ENCODE measurements around the gene RIPK4. TPM values are rescaled to one million over a fixed set of nuclear protein-coding genes. Genes with fewer than 3 reads are reported as not detected.
"Not testable (repeated sequence)": the region's sequence is repeated elsewhere in the genome, so short reads cannot be mapped to it uniquely, and the experiment has no call there.

Gene RIPK4
- total RNA-seq, 1 donor from 2014 or later = not detected

GRCh38 chr21:41729701-41730366, 37.0 kb downstream of the RIPK4 start:
- Mint-ChIP-seq H3K36me3 (ENCODE audit: low read depth) (no peaks in the 10 kb centered on the region), H3K27ac (no peak overlapping the region), H3K27me3 (ENCODE audit: insufficient read depth) (peaks cover 26% of the 10 kb centered on the region), H3K4me3 (no peak overlapping the region), H3K9me3 (no peaks in the 10 kb centered on the region), H3K4me1 (ENCODE audit: low read depth) (no peaks in the 10 kb centered on the region)
- no peak for DNase-seq (ENCODE audit: low spot score)
- intact Hi-C loops (cut with micrococcal nuclease) = no loop called here

DNA sequence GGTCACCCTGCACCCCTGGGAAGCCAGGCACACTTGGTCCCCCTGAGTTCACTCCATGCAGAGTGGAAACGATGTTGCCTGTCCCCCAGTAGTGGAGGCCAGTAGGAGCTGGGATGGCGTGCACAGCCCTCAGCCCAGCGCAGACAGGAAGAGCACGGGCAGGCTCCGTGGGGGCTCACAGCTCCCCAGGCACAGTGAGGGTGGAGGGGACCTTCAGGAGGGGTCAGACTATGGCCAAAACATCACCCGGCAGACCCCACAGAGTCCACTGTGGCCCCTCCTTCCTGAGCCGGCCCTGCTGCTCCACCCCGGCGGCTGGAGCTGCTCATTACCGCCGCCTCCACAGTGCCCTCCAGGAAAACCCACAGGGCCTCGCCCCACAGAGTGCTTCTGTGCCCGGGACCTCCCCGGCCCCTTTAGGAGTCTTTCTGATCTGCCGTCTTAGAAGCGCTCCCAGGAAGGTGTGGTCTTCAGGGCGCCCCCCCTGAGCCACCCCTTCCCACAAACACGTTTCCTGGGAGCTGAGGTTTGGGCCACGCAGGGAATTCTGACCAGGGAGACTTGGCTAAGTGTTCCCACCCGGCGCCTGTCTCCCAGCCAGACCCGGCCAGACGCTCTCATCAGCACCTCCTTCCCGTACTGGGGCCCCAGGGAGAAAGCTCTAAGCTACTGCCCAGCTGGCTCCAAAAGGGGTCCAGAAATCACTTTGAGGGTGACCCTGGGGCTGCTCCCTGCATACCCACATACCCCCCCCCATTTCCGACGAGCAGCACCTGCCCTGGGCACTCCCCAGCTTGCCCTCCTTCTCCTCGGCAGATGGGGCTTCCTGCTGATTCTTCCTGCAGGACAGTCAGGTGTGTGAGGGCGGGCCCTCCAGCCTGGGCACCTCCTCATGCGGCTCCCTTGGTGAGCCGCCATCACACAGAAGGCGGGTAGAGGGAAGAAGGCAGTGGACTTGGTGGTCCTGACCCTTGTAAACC, 38.8 kb downstream of the RIPK4 start:
- intact Hi-C loops (cut with micrococcal nuclease) = no loop called here
- Mint-ChIP-seq H3K4me3 (no peak overlapping the region), H3K9me3 (no peaks in the 10 kb centered on the region)

DNA sequence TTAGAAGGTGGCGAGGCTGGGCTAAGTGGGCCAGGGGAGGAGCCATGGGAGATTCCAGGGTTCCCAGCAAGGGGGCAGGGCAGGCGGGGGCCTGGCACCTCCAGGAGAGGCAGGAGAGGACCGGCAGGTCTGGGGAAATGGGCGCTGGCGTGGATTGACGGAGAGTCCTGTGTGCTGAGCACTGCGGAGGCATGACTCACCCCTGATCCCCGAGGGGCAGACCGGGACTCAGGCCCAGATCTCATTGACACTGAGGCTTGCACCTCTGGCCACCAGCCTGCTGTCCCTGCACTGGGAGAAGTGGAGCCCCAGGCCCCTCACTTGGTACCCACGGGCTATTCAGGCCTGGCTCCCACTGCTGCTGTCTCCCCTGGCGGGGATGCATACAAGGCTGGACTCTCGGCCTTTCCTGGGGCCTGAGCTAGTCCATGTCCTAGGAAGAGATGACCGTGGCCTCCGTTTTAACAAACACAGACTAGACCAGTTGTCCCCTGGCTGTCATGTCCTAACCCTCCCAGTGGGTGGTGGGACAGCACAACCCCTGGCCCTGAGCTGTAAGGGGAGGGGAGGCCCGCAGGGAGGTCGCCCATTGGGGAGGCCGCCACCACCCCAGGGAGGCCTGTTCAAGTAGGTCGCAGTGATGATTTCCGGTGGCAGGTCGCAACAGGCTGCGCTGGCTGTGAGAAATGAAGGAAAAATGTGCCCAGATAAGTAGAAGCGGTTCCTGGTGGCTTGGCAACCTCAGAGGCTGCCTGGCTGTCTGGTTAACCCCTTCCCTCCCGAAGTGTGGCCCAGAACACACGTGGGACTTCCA, 39.7 kb downstream of the RIPK4 start:
- no peak for DNase-seq (ENCODE audit: low spot score)
- no peaks in the 10 kb centered on the region for H3K4me1 Mint-ChIP-seq (ENCODE audit: low read depth)
- intact Hi-C loops (cut with micrococcal nuclease) = no loop called here
- H3K4me3 Mint-ChIP-seq = no peak overlapping the region
- no peak overlapping the region for H3K27ac Mint-ChIP-seq
- H3K9me3 Mint-ChIP-seq = no peaks in the 10 kb centered on the region
- H3K36me3 Mint-ChIP-seq (ENCODE audit: low read depth) = no peaks in the 10 kb centered on the region
- peaks cover 38% of the 10 kb centered on the region for H3K27me3 Mint-ChIP-seq (ENCODE audit: insufficient read depth)

More for the DNA sequence above, 38.8 kb downstream of the RIPK4 start:
- Mint-ChIP-seq H3K27me3 (ENCODE audit: insufficient read depth) (peaks cover 34% of the 10 kb centered on the region), H3K36me3 (ENCODE audit: low read depth) (no peaks in the 10 kb centered on the region), H3K4me1 (ENCODE audit: low read depth) (no peaks in the 10 kb centered on the region), H3K27ac (no peak overlapping the region)
- DNase-seq (ENCODE audit: low spot score) = no peak

DNA sequence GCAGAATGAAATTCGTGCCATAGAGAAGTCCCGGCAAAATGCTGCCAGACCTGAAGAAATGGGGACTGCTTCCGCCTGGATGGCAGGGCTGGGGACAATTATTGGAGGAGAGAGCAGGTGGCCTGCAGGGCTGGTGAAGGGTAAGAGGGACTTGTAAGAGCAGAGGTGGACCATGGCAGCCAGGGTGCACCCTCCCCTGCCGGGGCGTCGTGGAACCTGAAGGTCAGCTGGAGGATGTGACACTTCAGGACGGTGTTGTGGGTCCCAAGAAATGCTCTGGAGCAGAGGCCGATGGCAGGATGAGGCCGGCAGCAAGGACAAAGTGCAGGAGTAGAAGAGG, 40.3 kb downstream of the RIPK4 start:
- H3K27me3 Mint-ChIP-seq (ENCODE audit: insufficient read depth) = peaks cover 34% of the 10 kb centered on the region
- no peaks in the 10 kb centered on the region for H3K4me1 Mint-ChIP-seq (ENCODE audit: low read depth)
- H3K4me3 Mint-ChIP-seq = no peak overlapping the region
- no peak overlapping the region for H3K27ac Mint-ChIP-seq
- no peaks in the 10 kb centered on the region for H3K36me3 Mint-ChIP-seq (ENCODE audit: low read depth)
- H3K9me3 Mint-ChIP-seq = no peaks in the 10 kb centered on the region
- no peak for DNase-seq (ENCODE audit: low spot score)
- intact Hi-C loops (cut with micrococcal nuclease) = no loop called here

- no peak overlapping the region for H3K4me3 Mint-ChIP-seq
- intact Hi-C loops (cut with micrococcal nuclease) = no loop called here
- DNase-seq (ENCODE audit: low spot score) = no peak
- no peaks in the 10 kb centered on the region for H3K36me3 Mint-ChIP-seq (ENCODE audit: low read depth)
- H3K9me3 Mint-ChIP-seq = no peaks in the 10 kb centered on the region
- H3K27me3 Mint-ChIP-seq (ENCODE audit: insufficient read depth) = peaks cover 32% of the 10 kb centered on the region
- H3K27ac Mint-ChIP-seq = no peak overlapping the region
- H3K4me1 Mint-ChIP-seq (ENCODE audit: low read depth) = no peaks in the 10 kb centered on the region
Observed at GRCh38 chr21:41726058-41726558, 40.7 kb downstream of the RIPK4 start.

DNA sequence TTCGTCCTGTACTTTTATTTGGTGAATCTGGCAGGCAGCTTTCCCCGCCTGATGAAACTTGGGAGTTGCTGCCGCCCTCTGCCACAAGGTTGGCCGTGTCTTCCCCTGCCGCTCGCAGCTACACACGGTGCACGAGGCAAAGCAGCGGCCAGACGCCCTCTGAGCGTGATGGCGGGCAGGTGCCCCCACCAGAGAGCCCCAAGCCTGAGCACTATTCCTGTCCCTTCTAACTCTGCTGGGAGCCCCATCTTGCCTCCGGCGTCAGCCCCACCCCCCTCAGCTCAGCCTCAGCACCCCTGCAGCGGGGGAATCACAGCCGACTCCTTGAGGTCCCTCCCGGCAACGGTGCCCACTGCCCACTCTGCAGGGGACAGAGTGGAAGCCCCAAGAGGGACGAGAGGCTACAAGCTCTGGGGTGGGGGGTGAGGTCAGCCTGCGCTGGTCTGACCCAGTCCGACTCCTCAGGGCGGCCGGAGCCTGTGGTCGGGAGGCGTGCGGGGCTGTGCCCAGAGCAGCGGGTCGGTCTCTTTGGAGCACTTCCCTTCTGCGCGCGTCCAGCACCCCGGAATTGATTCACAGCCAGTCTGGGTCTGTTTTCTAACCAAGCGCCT, 41.3 kb downstream of the RIPK4 start:
- no peaks in the 10 kb centered on the region for H3K36me3 Mint-ChIP-seq (ENCODE audit: low read depth)
- H3K4me3 Mint-ChIP-seq = no peak overlapping the region
- H3K9me3 Mint-ChIP-seq = no peaks in the 10 kb centered on the region
- H3K27me3 Mint-ChIP-seq (ENCODE audit: insufficient read depth) = peaks cover 28% of the 10 kb centered on the region
- DNase-seq (ENCODE audit: low spot score) = no peak
- H3K4me1 Mint-ChIP-seq (ENCODE audit: low read depth) = no peaks in the 10 kb centered on the region
- intact Hi-C loops (cut with micrococcal nuclease) = no loop called here
- no peak overlapping the region for H3K27ac Mint-ChIP-seq

- H3K27ac Mint-ChIP-seq; H3K4me1 Mint-ChIP-seq (ENCODE audit: low read depth); intact Hi-C loops (cut with micrococcal nuclease); H3K36me3 Mint-ChIP-seq (ENCODE audit: low read depth); H3K9me3 Mint-ChIP-seq; H3K4me3 Mint-ChIP-seq; DNase-seq (ENCODE audit: low spot score): not testable (repeated sequence)
- peaks cover 26% of the 10 kb centered on the region for H3K27me3 Mint-ChIP-seq (ENCODE audit: insufficient read depth)
Observed at GRCh38 chr21:41723835-41724234, 43.0 kb downstream of the RIPK4 start.

GRCh38 chr21:41722052-41723018, 44.5 kb downstream of the RIPK4 start:
- DNase-seq (ENCODE audit: low spot score) = no peak
- Mint-ChIP-seq H3K27ac (no peak overlapping the region), H3K4me1 (ENCODE audit: low read depth) (no peaks in the 10 kb centered on the region), H3K9me3 (no peaks in the 10 kb centered on the region), H3K36me3 (ENCODE audit: low read depth) (no peaks in the 10 kb centered on the region), H3K27me3 (ENCODE audit: insufficient read depth) (peaks cover 26% of the 10 kb centered on the region), H3K4me3 (no peak overlapping the region)
- intact Hi-C loops (cut with micrococcal nuclease) = no loop called here

DNA sequence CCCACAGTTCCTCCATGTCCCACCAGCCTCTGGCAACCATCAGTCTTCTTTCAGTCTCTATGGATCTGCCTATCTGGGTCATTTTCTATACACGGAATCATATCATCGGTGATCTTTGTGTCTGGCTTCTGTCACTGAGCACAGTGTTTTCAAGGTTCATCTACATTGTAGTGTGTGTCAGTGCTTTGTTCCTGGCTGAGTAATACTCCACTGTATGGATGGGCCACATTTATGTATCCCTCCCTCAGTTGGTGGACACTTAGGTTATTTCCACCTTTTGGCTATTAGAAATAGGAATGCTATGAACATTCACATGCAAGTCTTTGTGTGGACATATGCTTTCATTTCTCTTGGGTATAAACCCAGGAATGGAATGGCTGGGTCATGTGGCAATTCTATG, 46.6 kb downstream of the RIPK4 start:
- Mint-ChIP-seq H3K27ac (no peak overlapping the region), H3K36me3 (ENCODE audit: low read depth) (no peaks in the 10 kb centered on the region), H3K27me3 (ENCODE audit: insufficient read depth) (peaks cover 19% of the 10 kb centered on the region), H3K9me3 (no peaks in the 10 kb centered on the region), H3K4me1 (ENCODE audit: low read depth) (no peaks in the 10 kb centered on the region), H3K4me3 (no peak overlapping the region)
- intact Hi-C loops (cut with micrococcal nuclease) = no loop called here
- no peak for DNase-seq (ENCODE audit: low spot score)

GRCh38 chr21:41719691-41720090, 47.2 kb downstream of the RIPK4 start:
- H3K27ac Mint-ChIP-seq = no peak overlapping the region
- DNase-seq (ENCODE audit: low spot score) = no peak
- no peaks in the 10 kb centered on the region for H3K9me3 Mint-ChIP-seq
- no peaks in the 10 kb centered on the region for H3K36me3 Mint-ChIP-seq (ENCODE audit: low read depth)
- no peak overlapping the region for H3K4me3 Mint-ChIP-seq
- peaks cover 22% of the 10 kb centered on the region for H3K27me3 Mint-ChIP-seq (ENCODE audit: insufficient read depth)
- H3K4me1 Mint-ChIP-seq (ENCODE audit: low read depth) = no peaks in the 10 kb centered on the region
- intact Hi-C loops (cut with micrococcal nuclease) = no loop called here

- no peak for DNase-seq (ENCODE audit: low spot score)
- H3K4me3 Mint-ChIP-seq = no peak overlapping the region
- H3K27ac Mint-ChIP-seq = no peak overlapping the region
Observed at GRCh38 chr21:41717573-41718330, 49.1 kb downstream of the RIPK4 start.

More at GRCh38 chr21:41717573-41718330, 49.1 kb downstream of the RIPK4 start:
- Mint-ChIP-seq H3K9me3 (no peaks in the 10 kb centered on the region), H3K4me1 (ENCODE audit: low read depth) (no peaks in the 10 kb centered on the region), H3K27me3 (ENCODE audit: insufficient read depth) (peaks cover 25% of the 10 kb centered on the region), H3K36me3 (ENCODE audit: low read depth) (no peaks in the 10 kb centered on the region)
- intact Hi-C loops (cut with micrococcal nuclease) = no loop called here
